22Rv1 (cell line): ENCODE measurements around the gene ARHGAP18.

Experiments
- ZFX ChIP-seq: fragments of 450-650 bp; IDR thresholded peaks from 2 replicates; pipeline ENCODE4 v1.6.1; 2017; ENCODE audit warnings: antibody characterized with exemption, borderline replicate concordance
- TF ChIP-seq, protein P1 (sequence below): fragments of 450-650 bp; IDR thresholded peaks from 2 replicates; pipeline ENCODE4 v1.5.1; 2017; ENCODE audit warnings: mild to moderate bottlenecking

- TF ChIP-seq, protein P1, sequence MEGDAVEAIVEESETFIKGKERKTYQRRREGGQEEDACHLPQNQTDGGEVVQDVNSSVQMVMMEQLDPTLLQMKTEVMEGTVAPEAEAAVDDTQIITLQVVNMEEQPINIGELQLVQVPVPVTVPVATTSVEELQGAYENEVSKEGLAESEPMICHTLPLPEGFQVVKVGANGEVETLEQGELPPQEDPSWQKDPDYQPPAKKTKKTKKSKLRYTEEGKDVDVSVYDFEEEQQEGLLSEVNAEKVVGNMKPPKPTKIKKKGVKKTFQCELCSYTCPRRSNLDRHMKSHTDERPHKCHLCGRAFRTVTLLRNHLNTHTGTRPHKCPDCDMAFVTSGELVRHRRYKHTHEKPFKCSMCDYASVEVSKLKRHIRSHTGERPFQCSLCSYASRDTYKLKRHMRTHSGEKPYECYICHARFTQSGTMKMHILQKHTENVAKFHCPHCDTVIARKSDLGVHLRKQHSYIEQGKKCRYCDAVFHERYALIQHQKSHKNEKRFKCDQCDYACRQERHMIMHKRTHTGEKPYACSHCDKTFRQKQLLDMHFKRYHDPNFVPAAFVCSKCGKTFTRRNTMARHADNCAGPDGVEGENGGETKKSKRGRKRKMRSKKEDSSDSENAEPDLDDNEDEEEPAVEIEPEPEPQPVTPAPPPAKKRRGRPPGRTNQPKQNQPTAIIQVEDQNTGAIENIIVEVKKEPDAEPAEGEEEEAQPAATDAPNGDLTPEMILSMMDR: no peak
- TF ChIP-seq ZFX: no peak
These were observed 56.2 kb downstream of the ARHGAP18 start for GRCh38 chr6:129653746-129654145.
